CD4-positive, alpha-beta T cell treated with Interleukin-4 for 1 hour (primary cell): Measurements from ENCODE around the gene PPP1R9A.

Experiments
- DNase-seq, 2 donors: peaks; one replicate each; pipeline ENCODE4 v3.0.0-alpha.2; 2020 to 2022

Gene PPP1R9A

DNA sequence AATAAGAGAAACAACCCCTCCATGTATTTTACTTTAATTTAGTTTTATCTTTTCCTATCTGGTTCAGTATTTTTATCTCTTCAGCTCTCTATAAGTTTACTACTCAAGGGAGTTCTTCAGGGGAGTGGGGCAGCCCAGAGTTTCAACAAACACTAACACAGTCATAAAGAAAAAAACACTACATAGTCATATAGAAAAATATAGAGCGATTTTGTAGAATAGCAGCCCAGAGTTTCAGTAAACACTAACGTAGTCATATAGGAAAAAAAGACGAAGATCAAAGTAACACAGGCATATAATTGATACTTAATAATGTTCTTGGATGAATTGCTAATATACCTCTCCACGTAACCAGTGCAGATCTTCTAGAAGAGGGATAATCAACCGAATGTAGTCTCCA lies 362.2 kb downstream of the PPP1R9A start:
- no peak for DNase-seq

DNA sequence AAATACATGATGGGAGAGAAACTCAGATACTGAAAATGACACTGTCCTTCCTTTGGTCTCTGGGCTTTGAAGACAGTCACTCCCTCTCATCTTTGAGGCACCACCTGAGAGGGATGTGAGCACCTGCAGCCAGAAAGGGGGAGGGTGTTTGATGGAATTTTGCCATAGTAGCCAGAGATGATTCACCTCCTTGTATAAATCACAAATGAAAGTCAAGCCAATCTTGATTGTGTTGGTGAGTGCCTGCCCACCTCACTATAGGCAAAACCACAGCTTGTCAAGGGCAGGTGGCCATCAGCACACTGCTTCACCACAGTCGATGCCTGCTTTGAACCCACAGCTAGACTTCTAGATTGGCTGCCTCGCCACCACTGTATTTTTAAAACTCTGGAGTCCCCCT lies 368.7 kb downstream of the PPP1R9A start:
- no peak for DNase-seq

DNA sequence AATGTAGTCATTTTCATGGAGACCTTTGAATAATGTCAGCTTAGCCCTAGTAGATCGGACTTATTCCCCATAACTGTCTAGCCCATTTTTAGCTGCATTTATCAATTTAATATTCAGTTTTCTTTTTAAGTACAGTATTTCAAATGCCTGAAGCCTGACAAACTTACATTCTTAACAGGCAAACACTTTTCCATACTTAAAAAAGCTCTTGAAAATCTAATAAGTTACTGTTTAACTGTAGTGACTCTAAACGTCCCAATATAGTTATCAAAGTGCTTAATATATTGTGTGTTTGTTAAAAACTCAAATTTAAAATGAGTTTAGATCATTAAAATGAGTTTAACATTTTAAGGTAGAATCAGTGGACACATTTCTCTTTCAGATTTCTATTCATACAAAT lies 372.0 kb downstream of the PPP1R9A start:
- DNase-seq, result no peak

DNA sequence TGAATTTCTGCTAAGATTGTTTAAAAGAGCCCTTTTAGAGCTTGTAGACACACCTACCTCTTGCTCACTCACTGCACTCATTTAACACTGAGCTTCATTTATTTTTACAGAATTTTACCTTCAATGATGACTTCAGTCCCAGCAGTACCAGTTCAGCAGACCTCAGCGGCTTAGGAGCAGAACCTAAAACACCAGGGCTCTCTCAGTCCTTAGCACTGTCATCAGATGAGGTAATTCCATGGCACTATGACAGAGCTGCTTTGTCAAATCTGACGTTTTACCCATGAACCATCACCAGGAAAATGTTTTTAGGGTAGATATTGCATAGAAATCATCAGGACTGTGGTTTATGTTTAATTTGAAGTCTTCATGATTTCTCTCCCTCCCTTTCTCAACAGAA lies 378.7 kb downstream of the PPP1R9A start:
- DNase-seq, result no peak

DNA sequence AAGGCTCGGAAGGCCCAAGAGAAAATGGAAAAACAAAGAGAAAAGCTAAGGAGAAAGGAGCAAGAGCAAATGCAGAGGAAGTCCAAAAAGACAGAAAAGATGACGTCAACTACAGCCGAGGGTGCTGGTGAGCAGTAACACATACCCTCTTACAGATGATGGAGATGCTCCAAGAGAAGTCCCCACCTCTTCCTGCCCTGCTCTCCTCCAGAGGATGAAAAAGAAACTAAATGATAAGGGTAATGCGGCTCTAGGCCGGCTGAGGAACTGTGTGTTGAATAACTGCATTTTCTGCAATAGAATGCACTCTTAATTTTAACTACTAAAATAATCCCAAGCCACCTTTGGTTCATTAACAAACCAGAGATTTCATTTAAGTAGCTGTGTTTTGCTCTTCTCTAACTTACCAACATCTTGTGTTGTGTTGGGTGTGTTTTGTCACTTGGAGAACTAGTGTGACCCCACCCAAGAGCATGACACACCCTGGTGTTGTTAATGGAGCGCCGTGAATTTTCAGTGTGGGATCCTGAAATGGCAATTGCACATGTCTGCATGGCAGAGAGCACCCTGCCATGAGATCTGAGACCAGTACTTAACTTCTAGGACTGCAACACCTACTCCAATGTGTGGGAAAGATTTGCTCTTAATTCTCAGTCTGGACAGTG lies 382.9 kb downstream of the PPP1R9A start:
- DNase-seq, result no peak

DNA sequence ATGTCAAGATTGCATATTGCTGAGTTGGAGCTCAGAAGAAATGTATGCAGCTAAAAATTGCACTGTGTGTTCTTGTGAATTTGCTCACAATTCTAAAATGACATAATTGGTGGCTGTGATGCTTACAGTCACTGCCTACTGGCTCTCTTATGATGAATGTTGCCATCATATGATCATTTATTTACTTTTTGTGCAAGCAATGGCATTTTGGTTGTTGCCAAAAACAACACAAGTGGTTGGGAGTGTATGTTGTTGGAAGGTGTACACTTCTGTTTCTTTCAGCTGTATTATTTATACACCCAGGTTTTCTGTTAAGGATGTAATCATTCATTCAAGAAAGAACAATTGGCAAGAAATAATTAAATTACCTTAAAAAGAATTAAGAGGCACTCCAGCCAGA lies 388.0 kb downstream of the PPP1R9A start:
- no peak for DNase-seq

DNA sequence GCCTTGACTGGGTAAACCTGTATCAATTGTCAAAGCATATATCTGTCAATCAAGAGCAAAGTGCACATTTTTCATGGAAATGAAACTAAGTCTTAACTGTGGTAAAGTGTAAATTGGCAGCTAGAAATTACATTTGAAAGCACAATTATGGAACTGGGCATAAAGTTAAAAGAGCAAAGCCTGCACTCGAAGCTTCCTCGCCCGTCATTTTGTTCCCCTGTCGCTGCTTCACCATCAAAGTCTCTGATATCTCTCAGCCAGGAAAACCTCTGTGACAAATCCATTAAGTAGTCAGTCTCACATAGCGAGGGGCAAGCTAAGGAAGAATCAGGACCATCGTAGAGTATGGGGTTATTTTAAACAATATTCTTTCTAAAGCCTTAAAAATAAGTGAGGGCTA lies 389.1 kb downstream of the PPP1R9A start:
- DNase-seq, result no peak

DNA sequence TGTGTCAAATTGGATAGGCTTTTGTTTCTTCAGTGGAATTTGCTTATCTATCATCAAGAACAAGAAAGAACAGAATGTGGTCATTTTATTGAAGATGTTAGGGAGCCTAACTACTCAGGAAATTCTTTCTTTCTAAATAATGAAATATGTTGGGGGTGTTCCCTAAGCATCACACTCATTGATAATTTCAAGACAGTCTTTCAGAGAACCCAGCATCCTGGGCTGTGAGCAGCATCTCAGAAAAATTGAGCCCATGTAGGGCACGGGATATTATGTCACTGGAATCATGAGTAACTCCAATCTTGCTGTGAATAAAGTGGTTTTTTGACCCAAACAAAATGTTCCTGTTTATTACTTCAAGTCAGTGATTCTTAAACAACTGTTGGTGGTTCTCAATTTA lies 389.6 kb downstream of the PPP1R9A start:
- DNase-seq, result no peak

DNA sequence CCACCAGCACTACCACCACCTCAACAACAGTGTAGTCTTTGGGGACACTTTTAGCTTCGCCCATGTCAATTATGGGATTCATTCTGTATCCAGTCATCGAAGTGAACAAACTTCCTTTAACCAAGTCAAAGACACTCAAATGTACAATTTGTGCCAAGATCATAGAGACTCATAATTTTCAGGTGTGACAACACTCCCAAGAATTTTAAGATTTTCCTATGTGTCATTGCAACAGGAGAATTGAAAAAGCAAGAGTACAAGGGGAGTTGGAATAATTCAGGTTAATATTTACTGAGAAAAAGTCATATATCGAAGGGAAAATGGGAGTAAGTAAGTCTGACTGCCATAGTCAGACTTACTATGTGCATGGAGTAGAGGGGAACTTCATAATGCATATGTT lies 390.7 kb downstream of the PPP1R9A start:
- DNase-seq, result no peak

DNA sequence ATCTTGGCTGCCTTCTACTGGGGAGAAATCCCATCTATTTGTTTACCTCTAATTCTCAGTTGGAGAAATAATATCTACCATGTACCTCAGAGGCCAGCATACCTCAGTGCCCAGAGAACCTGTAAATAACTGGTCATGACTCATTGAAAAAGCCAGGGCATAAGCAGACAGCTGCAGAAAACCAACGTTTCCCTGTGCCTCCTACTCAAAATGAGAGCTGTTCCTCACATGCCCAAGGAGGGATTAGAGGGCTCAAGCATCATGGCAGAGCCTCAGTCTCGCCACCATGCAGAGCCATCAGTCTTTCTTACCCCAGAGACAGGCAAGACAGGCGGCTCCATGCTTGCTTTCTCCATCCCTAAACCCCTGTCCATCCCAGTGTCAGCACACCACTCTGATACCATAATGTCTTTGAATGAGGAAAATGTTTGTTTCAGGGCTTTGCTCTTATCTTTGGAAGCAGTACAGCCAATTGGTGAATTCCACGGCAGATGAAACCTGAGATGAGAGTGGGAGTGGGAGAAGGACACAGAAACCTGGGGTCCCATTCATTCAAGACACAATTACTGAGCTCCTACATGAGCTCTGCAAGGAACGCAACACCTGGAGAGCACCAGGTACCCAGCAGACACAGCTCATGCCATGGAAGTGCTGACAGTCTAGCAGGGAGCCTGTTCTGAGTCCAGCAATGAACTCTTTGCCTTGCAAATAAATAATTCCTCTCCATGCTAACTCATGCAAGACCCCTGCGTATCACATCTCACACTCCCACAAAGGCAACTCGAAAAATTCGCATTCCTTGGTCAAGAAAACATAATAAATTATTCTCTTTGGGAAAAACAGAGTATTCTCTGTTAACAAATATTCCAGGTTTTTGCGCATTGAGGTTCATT lies 395.9 kb downstream of the PPP1R9A start:
- DNase-seq, result no peak

DNA sequence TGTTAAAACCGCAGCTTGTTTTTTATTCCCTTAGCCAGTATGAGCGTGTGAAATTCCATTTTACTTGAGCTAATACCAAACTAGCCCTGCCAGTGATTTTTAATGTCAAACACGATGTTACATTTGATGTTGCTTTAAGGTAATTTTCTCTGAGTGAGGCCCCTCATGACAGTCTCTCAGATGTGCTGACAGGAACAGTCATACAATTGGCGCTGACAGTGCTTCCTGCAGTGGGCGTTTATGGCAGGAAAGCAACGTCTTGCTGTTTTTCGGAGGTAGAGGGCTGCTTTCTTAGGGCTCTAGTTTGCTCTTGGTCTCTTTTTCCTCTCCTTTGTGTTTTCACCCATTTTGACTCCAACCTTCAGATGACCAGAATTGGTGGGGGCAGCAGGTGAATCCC lies 397.6 kb downstream of the PPP1R9A start:
- no peak for DNase-seq

DNA sequence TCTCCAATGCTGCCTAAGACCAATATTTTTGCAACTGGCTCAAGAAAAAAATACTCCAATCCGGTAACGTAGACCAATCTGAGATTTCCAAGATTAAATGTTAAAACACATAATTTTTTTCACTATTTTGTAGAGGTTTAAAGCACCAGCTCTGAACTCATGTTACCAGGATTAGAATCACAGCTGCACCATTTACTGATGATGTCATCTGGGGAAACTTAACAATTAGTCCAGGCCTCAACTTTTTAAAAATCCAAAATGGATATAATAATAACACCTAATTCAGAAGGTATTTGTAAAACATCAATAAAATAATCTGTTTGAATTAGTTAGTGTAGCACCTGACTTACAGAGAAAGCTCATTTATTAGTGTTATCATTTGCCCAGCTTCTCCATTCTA lies 402.6 kb downstream of the PPP1R9A start:
- no peak for DNase-seq

DNA sequence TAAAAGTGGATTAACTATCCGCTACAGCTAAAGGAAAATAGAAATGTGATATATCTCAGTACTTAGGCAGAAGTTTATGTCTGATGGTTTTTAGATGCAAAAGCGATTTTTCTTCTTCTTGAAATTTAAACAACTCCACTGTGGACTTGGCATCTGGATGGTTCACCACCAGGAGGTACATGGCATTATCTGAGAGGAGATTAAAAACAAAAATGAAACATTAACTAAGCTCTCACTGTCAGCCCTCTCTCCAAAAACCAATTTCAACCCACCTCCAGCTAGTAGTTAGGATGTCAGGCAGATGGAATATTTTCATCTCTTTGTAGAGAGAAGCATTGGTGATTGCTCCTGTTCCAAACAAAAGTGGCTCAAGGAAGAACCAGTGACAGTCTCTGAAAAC lies 404.0 kb downstream of the PPP1R9A start:
- DNase-seq, result no peak

DNA sequence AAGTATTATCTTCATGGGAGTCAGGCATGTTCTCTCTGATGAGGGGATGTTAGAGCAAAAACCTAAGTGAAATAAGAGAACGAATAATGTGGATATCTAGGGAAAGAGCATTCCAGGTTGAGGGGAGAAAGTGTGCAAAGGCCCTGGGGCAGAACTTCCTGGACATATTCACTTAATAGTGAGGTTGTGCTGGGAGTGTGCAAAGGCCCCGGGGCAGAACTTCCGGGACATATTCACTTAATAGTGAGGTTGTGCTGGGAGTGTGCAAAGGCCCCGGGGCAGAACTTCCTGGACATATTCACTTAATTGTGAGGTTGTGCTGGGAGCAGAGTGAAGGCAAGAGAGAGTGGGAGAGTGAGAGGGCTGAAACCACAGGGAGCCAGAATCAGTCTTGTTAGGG lies 405.2 kb downstream of the PPP1R9A start:
- DNase-seq, result no peak

DNA sequence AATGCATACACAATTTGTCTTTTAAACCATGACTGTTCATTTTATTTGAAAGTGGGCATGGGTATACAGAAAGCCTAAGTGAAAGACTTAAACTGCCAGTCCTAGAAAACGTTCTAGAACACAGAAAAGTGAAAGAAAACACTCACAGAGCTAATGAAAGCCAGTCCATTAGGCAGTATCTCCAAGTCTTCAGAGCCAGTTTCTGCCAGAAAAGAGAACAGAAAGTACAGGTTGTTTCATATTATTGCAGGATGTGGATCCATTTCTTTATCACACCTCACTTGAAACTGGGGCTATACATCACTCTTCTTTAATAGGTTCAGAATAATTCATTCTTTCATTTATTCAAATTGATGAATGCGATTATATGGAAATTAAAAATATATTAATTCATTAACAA lies 409.2 kb downstream of the PPP1R9A start:
- no peak for DNase-seq

DNA sequence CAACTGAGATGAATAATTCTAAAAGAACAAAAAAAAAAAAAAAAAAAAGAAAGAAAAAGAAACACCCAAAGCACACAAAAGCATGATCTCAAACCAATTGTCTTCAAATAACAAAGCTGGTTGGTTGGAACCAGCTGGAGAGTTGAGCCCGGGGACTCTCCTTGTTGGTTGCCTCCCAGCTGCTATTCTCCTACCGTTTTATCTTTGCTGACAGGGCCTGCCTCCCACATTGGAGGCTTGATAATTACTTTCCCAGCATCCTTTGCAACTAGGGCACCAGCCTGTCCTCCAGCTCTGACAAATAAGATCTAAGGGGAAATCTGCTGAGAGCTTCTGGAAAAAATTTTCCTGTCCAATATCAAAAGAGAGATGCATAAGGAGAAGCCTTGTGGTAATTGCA lies 410.2 kb downstream of the PPP1R9A start:
- DNase-seq, result no peak

DNA sequence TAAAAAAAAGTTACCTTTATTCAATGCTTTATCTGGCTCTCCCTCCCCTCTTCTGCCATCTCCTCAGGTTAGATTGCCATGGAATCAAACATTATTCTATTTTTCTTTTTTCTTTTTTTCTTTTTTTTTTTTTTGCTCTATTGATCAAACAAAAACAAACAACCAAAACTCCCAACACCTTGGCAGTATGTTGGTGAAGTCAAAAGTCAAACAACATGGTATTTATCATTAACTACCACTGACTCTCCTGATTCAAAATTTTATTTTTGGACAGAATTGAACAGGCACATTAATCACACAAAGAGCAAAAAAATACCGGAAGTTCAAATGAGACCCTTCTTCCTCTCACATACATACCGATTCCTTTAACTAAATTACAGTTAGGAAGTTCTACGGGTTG lies 410.6 kb downstream of the PPP1R9A start:
- no peak for DNase-seq

DNA sequence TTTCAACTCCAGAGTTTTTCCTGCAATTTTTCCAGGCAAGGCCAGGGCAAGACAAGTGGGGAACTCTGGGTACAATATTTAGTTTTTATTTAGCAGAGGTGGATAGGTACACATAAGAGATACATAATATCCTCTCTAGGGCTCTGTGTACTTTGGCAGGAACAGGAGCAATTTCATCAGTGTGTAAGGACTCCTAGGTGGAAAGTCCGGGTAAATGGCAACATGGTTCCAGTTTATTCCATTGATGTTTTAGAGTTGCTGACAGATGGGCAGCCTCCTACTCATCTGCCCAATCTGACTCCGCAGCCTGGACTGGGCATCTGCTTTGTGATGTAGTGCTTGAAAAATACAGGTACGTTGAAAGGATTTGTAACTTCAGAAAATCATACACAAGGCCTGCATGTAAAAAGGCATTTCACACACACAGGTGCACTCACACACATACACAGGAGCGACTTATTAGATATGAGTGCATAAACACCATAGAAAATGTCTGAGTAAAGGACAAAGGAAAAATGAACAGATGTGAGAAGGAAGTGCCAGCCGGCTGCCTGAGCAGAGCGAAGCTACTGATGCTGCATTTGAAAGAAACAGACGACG lies 411.2 kb downstream of the PPP1R9A start:
- DNase-seq, result no peak

DNA sequence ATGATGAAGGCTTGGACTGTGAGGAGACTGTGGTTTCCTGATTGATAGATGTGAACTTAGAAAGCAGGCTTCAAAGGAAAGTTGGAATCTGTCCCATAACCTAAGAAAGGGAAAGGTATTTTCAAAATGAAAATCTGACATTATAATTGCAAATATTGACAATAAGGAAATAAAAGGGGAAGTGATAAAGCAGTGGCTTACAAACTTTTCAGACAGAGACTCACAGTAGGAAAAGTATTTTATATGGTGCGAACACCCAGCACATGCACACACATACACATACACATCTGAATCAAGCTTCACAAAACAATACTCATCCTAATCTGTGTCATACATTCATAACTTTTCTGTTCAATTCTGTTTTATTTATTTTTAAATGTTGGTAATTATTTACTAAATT lies 412.2 kb downstream of the PPP1R9A start:
- no peak for DNase-seq

DNA sequence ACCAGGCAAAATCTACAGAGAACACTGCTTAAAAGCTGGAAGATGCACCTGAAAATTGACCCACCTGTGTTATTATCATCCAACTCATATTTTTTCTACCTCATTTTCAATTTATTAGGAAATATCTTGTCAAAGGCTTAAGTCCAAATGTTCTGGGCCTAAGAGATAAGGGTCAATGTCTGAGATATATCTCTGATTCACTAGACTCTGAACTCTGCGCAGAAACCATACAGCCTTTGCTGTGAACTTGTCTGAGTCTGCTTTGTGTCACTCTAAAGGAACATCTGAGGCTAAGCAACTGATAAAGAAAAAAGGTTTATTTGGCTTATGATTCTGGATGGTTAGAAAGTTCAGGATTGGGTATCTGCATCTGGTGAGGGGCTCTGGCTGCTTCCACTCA lies 413.3 kb downstream of the PPP1R9A start:
- DNase-seq, result no peak

DNA sequence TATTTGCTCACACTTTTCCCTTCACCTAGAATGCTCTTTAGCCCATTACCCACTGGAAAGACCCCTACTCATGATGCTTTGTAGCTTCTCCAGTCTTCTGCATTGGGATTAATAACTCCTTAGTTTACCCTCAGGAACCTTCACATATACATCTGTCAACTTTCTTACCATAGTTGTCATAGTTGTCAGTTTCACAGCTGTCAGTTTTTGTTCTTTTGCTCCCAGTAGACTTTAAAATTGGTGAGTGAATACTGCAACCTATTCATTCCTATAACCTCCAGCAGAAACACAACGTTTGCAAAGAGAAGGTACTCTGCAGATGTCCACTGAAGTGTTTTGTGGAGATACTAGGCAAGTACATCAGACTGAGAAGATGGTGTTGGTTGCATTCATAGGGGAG lies 414.3 kb downstream of the PPP1R9A start:
- no peak for DNase-seq

DNA sequence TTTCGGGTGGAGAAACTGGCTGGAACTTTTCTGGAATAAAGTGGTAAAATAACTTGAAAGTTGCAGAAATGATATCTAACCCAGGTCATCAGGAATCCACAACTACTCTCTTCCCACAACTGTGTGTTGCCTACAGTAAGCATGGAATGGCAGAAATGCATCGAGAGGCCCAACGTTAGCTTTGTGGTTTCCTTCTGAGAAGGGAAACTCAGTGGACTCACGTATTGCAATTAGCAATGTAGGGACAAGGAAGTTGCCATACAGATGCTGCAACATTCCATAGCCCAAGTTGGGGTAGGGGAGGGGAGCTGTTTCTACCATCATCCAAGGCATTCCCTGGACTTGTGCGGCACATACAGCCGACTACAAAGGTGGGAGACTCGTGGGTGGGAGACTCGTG lies 415.0 kb downstream of the PPP1R9A start:
- DNase-seq, result no peak

DNA sequence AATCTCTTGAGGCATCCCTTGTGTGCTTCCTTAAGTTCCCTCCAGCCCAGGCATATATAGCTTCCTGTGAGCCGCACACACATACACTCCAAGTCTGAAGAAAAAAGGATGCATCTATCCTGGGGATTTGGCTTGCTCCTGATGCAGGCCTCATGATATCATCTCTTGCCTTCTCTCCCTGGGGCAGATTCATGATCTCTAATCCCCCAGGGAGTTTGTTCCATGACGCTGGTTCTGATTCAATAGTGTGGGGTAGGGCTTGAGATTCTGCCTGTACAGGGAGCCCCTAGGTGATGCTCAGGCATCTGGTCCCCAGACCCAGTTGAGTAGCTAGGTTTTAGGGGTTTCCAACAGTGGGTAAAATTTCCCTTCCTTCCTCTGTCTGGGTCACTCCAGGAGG lies 415.5 kb downstream of the PPP1R9A start:
- no peak for DNase-seq

DNA sequence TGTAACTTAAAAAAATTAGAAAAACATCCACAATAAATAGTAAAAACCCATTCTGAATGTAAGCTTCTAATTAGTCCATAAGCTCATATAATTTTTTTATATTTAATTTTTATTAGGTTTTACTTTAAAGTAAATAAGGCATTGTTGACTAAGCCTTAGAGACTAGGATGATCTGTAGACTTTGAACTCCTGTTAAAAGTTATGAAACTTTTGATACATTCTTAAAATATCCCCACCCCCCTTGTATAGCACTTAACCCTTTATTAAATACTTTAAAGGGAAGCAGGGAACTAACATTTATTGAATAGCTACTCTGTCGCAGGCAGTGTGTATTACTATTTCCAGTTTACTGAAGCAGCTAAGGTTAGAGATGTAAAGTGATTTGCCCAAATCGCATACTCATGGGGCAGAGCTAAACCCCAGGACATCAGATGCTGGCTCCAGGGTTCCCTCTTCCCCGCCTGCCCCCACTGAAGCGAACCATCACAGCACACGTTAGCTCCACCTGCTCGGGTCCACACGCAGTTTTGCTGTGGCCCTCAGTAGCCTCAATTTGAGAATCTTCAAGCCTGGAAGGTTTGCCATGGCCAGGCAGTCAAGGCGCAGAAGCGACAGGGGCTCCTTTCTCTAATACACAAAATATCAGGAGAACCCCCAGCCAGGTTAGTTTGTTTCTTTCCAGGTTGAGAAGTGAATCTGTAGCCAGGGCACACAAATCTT lies 416.2 kb downstream of the PPP1R9A start:
- DNase-seq, result no peak
